GM19455 (cell line): Measurements from ENCODE around the gene GPR68.
"Not testable (repeated sequence)": the region's sequence is repeated elsewhere in the genome, so short reads cannot be mapped to it uniquely, and the experiment has no call there.

Experiments used
- ATAC-seq: cut with Tn5 transposase; IDR thresholded peaks from one replicate; pipeline ENCODE4 v1.9.1; 2021; ENCODE audit not compliant: unreplicated experiment

The GPR68 gene

GRCh38 chr14:91200802-91201201 lies 43.7 kb downstream of the GPR68 start:
- ATAC-seq = not testable (repeated sequence)

GRCh38 chr14:91197631-91198030 lies 46.9 kb downstream of the GPR68 start:
- ATAC-seq = no peak

- ATAC-seq = no peak
These were observed 48.6 kb downstream of the GPR68 start for GRCh38 chr14:91195881-91196280.

- no peak for ATAC-seq
These were observed 51.4 kb downstream of the GPR68 start for GRCh38 chr14:91193069-91193468.

- ATAC-seq = no peak
These were observed 53.7 kb downstream of the GPR68 start for GRCh38 chr14:91190853-91191252.

GRCh38 chr14:91187271-91187670 lies 57.2 kb downstream of the GPR68 start:
- ATAC-seq = no peak

GRCh38 chr14:91186515-91187066 lies 57.9 kb downstream of the GPR68 start:
- ATAC-seq = no peak

GRCh38 chr14:91185721-91186120 lies 58.8 kb downstream of the GPR68 start:
- ATAC-seq = no peak

- ATAC-seq = no peak
These were observed 59.9 kb downstream of the GPR68 start for GRCh38 chr14:91184559-91184958.

- ATAC-seq = not testable (repeated sequence)
These were observed 61.8 kb downstream of the GPR68 start for GRCh38 chr14:91182753-91183152.
